GM23338 (cell line): ENCODE measurements around the gene TTC3. TPM values are rescaled to one million over a fixed set of nuclear protein-coding genes. Genes with fewer than 3 reads are reported as not detected.

Source experiments
- ATAC-seq: fragments of 200-7000 bp; cut with Tn5 transposase; 3 replicates; pipeline ENCODE4 v1.9.1; 2020
- DNase-seq: peaks from one replicate; pipeline ENCODE4 v3.0.0-alpha.2; 2015; ENCODE audit warnings: low spot score
- H2AFZ ChIP-seq: fragments of 200-600 bp; sonication (generic); 2 replicates; pipeline ENCODE4 v1.8.0; 2016; ENCODE audit warnings: antibody characterized with exemption, mild to moderate bottlenecking, moderate library complexity
- H3F3A ChIP-seq: fragments of 200-600 bp; sonication (generic); replicated peaks from 2 replicates; pipeline ENCODE4 v1.8.0; 2017; ENCODE audit warnings: antibody characterized with exemption, mixed run types, low read depth
- H3K27ac ChIP-seq: fragments of 200-600 bp; sonication (generic); 2 replicates; pipeline ENCODE4 v1.6.1; 2016; ENCODE audit warnings: low read depth
- H3K27me3 ChIP-seq: fragments of 200-600 bp; sonication (generic); 2 replicates; pipeline ENCODE4 v1.8.0; 2016; ENCODE audit warnings: mild to moderate bottlenecking, mixed run types, moderate library complexity; ENCODE audit not compliant: insufficient read depth
- H3K36me3 ChIP-seq: fragments of 200-600 bp; sonication (generic); 2 replicates; pipeline ENCODE4 v1.8.0; 2016; ENCODE audit warnings: mild to moderate bottlenecking; ENCODE audit not compliant: insufficient read depth
- H3K4me1 ChIP-seq: fragments of 200-600 bp; sonication (generic); 2 replicates; pipeline ENCODE4 v1.8.0; 2016; ENCODE audit warnings: mild to moderate bottlenecking, moderate library complexity; ENCODE audit not compliant: insufficient read depth
- H3K4me2 ChIP-seq: fragments of 200-600 bp; sonication (generic); 2 replicates; pipeline ENCODE4 v1.7.1; 2017; ENCODE audit warnings: mixed run types
- H3K4me3 ChIP-seq: fragments of 200-600 bp; sonication (generic); 2 replicates; pipeline ENCODE4 v1.6.1; 2016; ENCODE audit warnings: mixed run types
- H3K79me2 ChIP-seq: fragments of 200-600 bp; sonication (generic); replicated peaks from 2 replicates; pipeline ENCODE4 v1.8.0; 2017; ENCODE audit warnings: mild to moderate bottlenecking; ENCODE audit not compliant: insufficient read depth
- H3K9me2 ChIP-seq: fragments of 200-600 bp; sonication (generic); 2 replicates; pipeline ENCODE4 v1.8.0; 2017; ENCODE audit not compliant: insufficient read depth
- H4K20me1 ChIP-seq: fragments of 200-600 bp; sonication (generic); replicated peaks from 2 replicates; pipeline ENCODE4 v1.8.0; 2017; ENCODE audit warnings: mild to moderate bottlenecking; ENCODE audit not compliant: insufficient read depth
- H3K27ac Mint-ChIP-seq: 2 replicates; pipeline ENCODE4 v1.8.0; 2020; ENCODE audit warnings: inconsistent platforms, mild to moderate bottlenecking, moderate library complexity, mixed read lengths
- H3K27me3 Mint-ChIP-seq: 3 replicates; pipeline ENCODE4 v1.8.0; 2022; ENCODE audit warnings: low read depth, mild to moderate bottlenecking, moderate library complexity, mixed read lengths, inconsistent platforms; ENCODE audit not compliant: insufficient read depth, poor library complexity
- H3K36me3 Mint-ChIP-seq: 3 replicates; pipeline ENCODE4 v1.8.0; 2021; ENCODE audit warnings: low read depth, mild to moderate bottlenecking, inconsistent platforms, moderate library complexity, mixed read lengths
- H3K4me1 Mint-ChIP-seq: 3 replicates; pipeline ENCODE4 v1.8.0; 2020; ENCODE audit warnings: mild to moderate bottlenecking, inconsistent platforms, mixed read lengths
- H3K4me3 Mint-ChIP-seq: 3 replicates; pipeline ENCODE4 v1.8.0; 2021; ENCODE audit warnings: moderate library complexity, mild to moderate bottlenecking, inconsistent platforms, mixed read lengths
- H3K9me3 Mint-ChIP-seq: 3 replicates; pipeline ENCODE4 v1.8.0; 2020; ENCODE audit warnings: moderate library complexity, mild to moderate bottlenecking, inconsistent platforms, mixed read lengths
- CREB1 ChIP-seq: fragments of 250-450 bp; sonication (Bioruptor Pico); IDR thresholded peaks from 2 replicates; pipeline ENCODE4 v1.5.0; 2020; ENCODE audit warnings: low read depth, mild to moderate bottlenecking, moderate library complexity
- CTCF ChIP-seq, 2 experiments: fragments of 200-600 bp in 1 of 2; sonication (generic) in 1 of 2; conservative IDR thresholded peaks; 2 replicates each; pipeline versions ENCODE4 v1.5.1 to v1.6.1; 2016 to 2017; ENCODE audit warnings: antibody characterized with exemption in 2 of 2, low read depth in 2 of 2, mild to moderate bottlenecking in 2 of 2, moderate library complexity in 1 of 2
- EZH2 ChIP-seq: fragments of 200-600 bp; sonication (generic); IDR thresholded peaks from one replicate; pipeline ENCODE4 v1.8.0; 2017; ENCODE audit warnings: antibody characterized with exemption, mild to moderate bottlenecking, low read depth; ENCODE audit not compliant: unreplicated experiment
- EZH2phosphoT487 ChIP-seq: fragments of 200-600 bp; sonication (generic); IDR thresholded peaks from one replicate; pipeline ENCODE4 v1.8.1; 2018; ENCODE audit warnings: antibody characterized with exemption; ENCODE audit not compliant: unreplicated experiment
- JUNB ChIP-seq: IDR thresholded peaks from one replicate; pipeline ENCODE4 v1.6.1; 2016; ENCODE audit warnings: antibody characterized with exemption; ENCODE audit not compliant: unreplicated experiment
- NANOG ChIP-seq: IDR thresholded peaks from 2 replicates; pipeline ENCODE4 v1.6.1; 2016; ENCODE audit warnings: antibody characterized with exemption, borderline replicate concordance
- POLR2AphosphoS5 ChIP-seq: IDR thresholded peaks from 2 replicates; pipeline ENCODE4 v1.6.1; 2016; ENCODE audit warnings: antibody characterized with exemption, low read depth
- STAT1 ChIP-seq: IDR thresholded peaks from one replicate; pipeline ENCODE4 v1.6.1; 2016; ENCODE audit warnings: antibody characterized with exemption; ENCODE audit not compliant: unreplicated experiment
- ZNF331 ChIP-seq: fragments of 250-450 bp; sonication (Bioruptor Pico); IDR thresholded peaks from 2 replicates; pipeline ENCODE4 v1.5.0; 2020; ENCODE audit warnings: low read depth, mild to moderate bottlenecking, moderate library complexity
- polyA plus RNA-seq: library from polyadenylated mRNA; unstranded; fragments of >200 nt; fragmentation: Nextera tagmentation; extraction: Ambion mirVana; gene quantifications from 2 replicates; pipeline ENCODE4 v1.2.1, GENCODE V29; 2016
- total RNA-seq: library from RNA; depleted of rRNA; stranded (reverse); fragments of >200 nt; shearing (Covaris generic); gene quantifications from 2 replicates; pipeline ENCODE4 v1.2.3, GENCODE V29; 2014
- TF ChIP-seq, protein P1 (sequence below): IDR thresholded peaks from 2 replicates; pipeline ENCODE4 v1.6.1; 2016; ENCODE audit warnings: antibody characterized with exemption
- TF ChIP-seq, protein P2 (sequence below): IDR thresholded peaks from one replicate; pipeline ENCODE4 v1.6.1; 2018; ENCODE audit warnings: antibody characterized with exemption; ENCODE audit not compliant: unreplicated experiment

TTC3 gene
- total and polyA plus RNA-seq, 2 experiments from 2014 or later = 28.9 to 48.6 TPM

GRCh38 chr21:37192019-37192418 is 119.0 kb downstream of the TTC3 start (continued):
- no peak for TF ChIP-seq STAT1
- TF ChIP-seq, protein P1, sequence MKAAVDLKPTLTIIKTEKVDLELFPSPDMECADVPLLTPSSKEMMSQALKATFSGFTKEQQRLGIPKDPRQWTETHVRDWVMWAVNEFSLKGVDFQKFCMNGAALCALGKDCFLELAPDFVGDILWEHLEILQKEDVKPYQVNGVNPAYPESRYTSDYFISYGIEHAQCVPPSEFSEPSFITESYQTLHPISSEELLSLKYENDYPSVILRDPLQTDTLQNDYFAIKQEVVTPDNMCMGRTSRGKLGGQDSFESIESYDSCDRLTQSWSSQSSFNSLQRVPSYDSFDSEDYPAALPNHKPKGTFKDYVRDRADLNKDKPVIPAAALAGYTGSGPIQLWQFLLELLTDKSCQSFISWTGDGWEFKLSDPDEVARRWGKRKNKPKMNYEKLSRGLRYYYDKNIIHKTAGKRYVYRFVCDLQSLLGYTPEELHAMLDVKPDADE = no peak
- no peak for TF ChIP-seq NANOG

GRCh38 chr21:37193006-37193405 is 120.0 kb downstream of the TTC3 start:
- Histone ChIP-seq H3K79me2 (no peaks in the 10 kb centered on the region), H3K36me3 (no peaks in the 10 kb centered on the region), H4K20me1 (no peaks in the 10 kb centered on the region), H2AFZ (no peak overlapping the region), H3K4me3 (no peak overlapping the region), H3K9me2 (no peaks in the 10 kb centered on the region), H3K4me2 (no peak overlapping the region), H3F3A (no peaks in the 10 kb centered on the region), H3K27ac (no peak overlapping the region), H3K27me3 (no peaks in the 10 kb centered on the region), H3K4me1 (no peaks in the 10 kb centered on the region; the same call in 1 of the 2 replicates)
- H3K4me1 Mint-ChIP-seq = peaks cover 12% of the 10 kb centered on the region
- H3K9me3 Mint-ChIP-seq = no peaks in the 10 kb centered on the region
- no peak overlapping the region for H3K4me3 Mint-ChIP-seq
- peak overlapping the region; percentile 10; the same call in 1 of the 2 replicates for H3K27ac Mint-ChIP-seq
- H3K27me3 Mint-ChIP-seq = peaks cover 5% of the 10 kb centered on the region
- TF ChIP-seq EZH2 = no peak
- no peak for TF ChIP-seq EZH2phosphoT487
- TF ChIP-seq JUNB = no peak
- no peak for TF ChIP-seq CREB1 (CRISPR knock-in tag)
- TF ChIP-seq, protein P2, sequence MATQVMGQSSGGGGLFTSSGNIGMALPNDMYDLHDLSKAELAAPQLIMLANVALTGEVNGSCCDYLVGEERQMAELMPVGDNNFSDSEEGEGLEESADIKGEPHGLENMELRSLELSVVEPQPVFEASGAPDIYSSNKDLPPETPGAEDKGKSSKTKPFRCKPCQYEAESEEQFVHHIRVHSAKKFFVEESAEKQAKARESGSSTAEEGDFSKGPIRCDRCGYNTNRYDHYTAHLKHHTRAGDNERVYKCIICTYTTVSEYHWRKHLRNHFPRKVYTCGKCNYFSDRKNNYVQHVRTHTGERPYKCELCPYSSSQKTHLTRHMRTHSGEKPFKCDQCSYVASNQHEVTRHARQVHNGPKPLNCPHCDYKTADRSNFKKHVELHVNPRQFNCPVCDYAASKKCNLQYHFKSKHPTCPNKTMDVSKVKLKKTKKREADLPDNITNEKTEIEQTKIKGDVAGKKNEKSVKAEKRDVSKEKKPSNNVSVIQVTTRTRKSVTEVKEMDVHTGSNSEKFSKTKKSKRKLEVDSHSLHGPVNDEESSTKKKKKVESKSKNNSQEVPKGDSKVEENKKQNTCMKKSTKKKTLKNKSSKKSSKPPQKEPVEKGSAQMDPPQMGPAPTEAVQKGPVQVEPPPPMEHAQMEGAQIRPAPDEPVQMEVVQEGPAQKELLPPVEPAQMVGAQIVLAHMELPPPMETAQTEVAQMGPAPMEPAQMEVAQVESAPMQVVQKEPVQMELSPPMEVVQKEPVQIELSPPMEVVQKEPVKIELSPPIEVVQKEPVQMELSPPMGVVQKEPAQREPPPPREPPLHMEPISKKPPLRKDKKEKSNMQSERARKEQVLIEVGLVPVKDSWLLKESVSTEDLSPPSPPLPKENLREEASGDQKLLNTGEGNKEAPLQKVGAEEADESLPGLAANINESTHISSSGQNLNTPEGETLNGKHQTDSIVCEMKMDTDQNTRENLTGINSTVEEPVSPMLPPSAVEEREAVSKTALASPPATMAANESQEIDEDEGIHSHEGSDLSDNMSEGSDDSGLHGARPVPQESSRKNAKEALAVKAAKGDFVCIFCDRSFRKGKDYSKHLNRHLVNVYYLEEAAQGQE = no peak
- TF ChIP-seq ZNF331 = no peak
- no peak for TF ChIP-seq STAT1
- no peak for TF ChIP-seq NANOG
- TF ChIP-seq, protein P1 = no peak
- TF ChIP-seq POLR2AphosphoS5 = no peak
- TF ChIP-seq CTCF (conservative IDR thresholded peaks at IDR 0.05; ENCODE audit: low read depth in 2 of 2) = no peak; a peak in 1 of 4 replicates
- no peaks in the 10 kb centered on the region for H3K36me3 Mint-ChIP-seq
- DNase-seq (peak; percentile 68), ATAC-seq (peak; percentile 99)
